Left cardiac atrium (tissue), 4 donors: ENCODE results near the gene GSTM1. TPM values are rescaled to one million over a fixed set of nuclear protein-coding genes. Genes with fewer than 3 reads are reported as not detected.
A peak's percentile ranks its signal among the peaks of the same experiment; 100 is the strongest.

ENCODE experiments used
- ATAC-seq, 2 donors: fragments of 200-7000 bp; cut with Tn5 transposase; one replicate each; pipeline ENCODE4 v1.9.1; 2020; ENCODE audit warnings: mild to moderate bottlenecking in 2 of 2, moderate library complexity in 2 of 2
- DNase-seq: peaks from one replicate; pipeline ENCODE4 v3.0.0-alpha.2; 2020
- intact Hi-C, 2 donors: fragments of 100-400 bp; cut with DNase I; formaldehyde crosslinking; loops; one replicate each; pipeline versions ENCODE4 v1.14.1 to v1.15.1; 2022 to 2023
- total RNA-seq, 2 donors: library from RNA; stranded (reverse); fragmentation: NEBNext Ultra II Directional; extraction: Animal tissue kit (Norgen Biotek cat#: 25700); gene quantifications; one replicate each; pipeline ENCODE4 v1.2.1, GENCODE V29; 2021
- donor health status: DM: no; HTN: yes; CAD: no.
- donor health status: DM: no; HTN: yes; CAD: no; lungs with severe emphysema.
- donor health status: DM: yes; HTN: yes; CAD: no.
- donor health status: Dilated cardiomyopathy.

The GSTM1 gene
- total RNA-seq, 2 donors from 2014 or later: not detected

DNA sequence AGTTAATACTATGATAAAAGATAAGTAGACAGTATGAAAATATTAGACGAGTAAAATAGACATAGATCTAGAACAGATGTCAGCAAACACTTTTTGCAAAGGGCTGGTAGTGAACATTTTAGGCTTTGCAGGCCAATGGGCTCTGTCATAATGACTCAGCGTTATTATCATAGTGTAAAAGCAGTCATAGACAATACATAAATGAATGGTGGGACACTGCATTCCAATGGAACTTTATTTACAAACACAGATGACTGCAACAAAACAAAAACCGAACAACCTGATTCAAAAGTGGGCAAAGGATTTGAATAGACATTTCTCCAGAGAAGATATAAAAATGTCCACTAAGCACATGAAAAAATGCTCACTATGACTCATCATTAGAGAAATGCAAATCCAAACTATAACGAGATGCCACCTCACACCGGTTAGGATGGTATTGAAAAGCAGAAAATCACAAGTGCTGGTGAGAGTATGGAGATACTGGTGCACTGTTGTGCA, 31.8 kb downstream of the GSTM1 start:
- intact Hi-C loops: no loop called here
- no peak for ATAC-seq
- no peak for DNase-seq

- no peak for DNase-seq
- intact Hi-C loops: loop anchor here in 1 of 2 donors (5.0 kb wide), 1 partner anchor 54 kb away; the partner anchor contains the start of gene GSTM2
- ATAC-seq: no peak
Observed at GRCh38 chr1:109721042-109721441, 33.4 kb downstream of the GSTM1 start.

DNA sequence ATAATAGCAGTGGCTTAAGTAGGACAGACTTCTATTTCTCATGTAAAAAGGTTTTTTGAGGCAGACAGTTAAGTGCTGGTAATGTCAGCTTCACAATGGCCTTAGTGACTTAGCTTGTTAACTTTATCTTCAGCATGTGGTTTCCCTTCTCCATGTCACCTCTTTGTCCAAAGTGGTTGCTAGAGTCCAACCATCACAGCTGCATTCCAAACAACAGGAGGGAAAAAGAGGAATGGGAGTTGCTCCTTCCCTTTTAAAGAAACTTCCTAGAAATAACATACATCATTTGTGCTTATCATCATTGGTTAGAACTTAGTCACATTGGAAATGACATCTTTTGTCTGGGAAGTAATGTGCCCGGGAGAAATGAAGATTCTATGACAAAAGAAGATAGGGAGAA, 34.4 kb downstream of the GSTM1 start:
- DNase-seq: no peak
- intact Hi-C loops: loop anchor here in 1 of 2 donors (5.0 kb wide), 1 partner anchor 55 kb away; the partner anchor contains the start of gene GSTM2
- ATAC-seq: no peak

GRCh38 chr1:109722908-109723691, 35.5 kb downstream of the GSTM1 start:
- intact Hi-C loops: loop anchor here in 1 of 2 donors (5.0 kb wide), 1 partner anchor 56 kb away; the partner anchor contains the start of gene GSTM2
- DNase-seq (no peak), ATAC-seq (no peak)

GRCh38 chr1:109724933-109725332, 37.3 kb downstream of the GSTM1 start:
- intact Hi-C loops: loop anchor here in 1 of 2 donors (5.0 kb wide), 1 partner anchor 58 kb away; the partner anchor contains the start of gene GSTM2
- no peak for ATAC-seq
- DNase-seq: no peak

DNA sequence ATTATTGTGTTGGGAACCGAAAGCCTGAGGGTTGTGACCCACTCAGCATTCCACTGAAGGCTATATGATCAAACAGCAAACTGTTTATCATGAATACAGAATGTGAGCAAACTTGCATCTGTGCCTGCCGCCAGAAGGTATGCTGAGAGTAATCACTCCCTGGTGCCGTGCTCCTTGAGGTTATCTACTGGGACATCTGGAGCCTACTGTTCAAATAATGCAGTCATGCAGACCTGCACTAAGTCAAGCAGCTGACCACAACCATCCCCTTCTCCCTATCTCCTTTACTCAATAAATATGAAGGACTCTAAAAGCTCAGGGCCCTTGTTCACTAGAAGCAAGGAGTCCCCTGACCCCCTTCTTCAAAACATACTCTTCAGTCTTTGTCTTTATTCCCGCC, 37.9 kb downstream of the GSTM1 start:
- DNase-seq: no peak
- ATAC-seq: no peak
- intact Hi-C loops: no loop called here

DNA sequence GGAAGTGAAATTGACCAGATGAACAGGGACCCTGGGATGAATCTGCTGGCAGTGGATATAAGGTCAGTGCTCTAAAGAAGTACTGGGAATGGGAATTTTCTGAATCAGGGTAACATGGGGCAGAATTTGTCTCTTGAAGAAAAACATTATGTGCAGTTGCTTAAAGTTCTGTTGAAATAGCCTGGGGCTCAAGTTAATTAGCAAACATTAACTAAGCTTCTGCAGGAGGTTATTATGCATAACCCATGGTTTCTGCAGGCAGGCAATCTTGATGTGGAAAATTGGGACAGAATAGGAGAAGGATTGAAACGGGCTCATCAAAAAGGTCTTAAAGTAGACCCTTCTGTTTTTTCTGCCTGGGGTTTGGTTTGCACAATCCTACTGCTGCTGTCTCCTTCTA, 38.4 kb downstream of the GSTM1 start:
- ATAC-seq: no peak
- intact Hi-C loops: no loop called here
- DNase-seq: no peak

- no peak for DNase-seq
- ATAC-seq: no peak
- intact Hi-C loops: no loop called here
Observed at GRCh38 chr1:109726728-109727373, 39.2 kb downstream of the GSTM1 start.

GRCh38 chr1:109728870-109729269, 41.3 kb downstream of the GSTM1 start:
- ATAC-seq (no peak), DNase-seq (no peak)
- intact Hi-C loops: no loop called here

DNA sequence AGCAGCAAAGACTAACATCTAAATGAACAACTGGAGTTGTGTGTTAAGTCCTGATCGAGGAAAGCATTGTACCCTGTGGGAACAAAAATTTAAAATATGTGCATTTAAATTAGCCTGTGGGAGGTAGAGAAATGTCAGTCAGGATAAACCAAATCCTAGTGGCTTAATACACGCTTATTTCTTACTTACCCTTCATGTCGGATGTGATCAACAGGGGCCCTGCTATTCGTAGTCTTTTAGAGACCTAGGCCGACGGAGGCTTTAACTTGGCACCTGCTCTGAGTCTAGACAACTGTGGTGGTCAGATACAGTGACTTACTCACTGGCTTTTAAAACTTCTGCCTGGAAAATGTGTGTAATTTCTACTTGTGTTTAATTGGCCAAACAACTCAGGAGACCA, 43.0 kb downstream of the GSTM1 start:
- DNase-seq (no peak), ATAC-seq (no peak)
- intact Hi-C loops: no loop called here

DNA sequence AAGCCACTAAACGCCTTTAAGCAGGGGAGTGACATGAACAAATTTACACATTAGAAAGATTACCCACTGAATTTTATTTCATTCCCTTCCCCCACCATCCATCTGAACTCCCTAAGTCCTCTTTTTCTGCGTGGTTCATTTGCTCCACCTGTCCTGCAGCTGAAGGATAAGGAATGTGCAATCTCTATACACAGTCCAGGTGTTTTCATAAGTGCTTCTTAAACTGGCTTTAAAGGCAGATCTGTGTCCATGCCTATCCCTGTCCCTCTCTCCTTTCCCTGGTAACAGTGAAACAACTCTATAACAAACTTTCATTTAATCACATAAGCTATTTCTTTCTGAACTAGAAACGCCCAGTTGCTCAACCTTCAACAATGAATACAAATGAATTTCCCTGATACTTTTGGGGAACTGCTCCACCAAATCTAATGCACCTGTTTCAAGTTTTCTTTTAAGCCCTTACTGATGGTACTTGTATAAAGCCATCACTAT, 44.8 kb downstream of the GSTM1 start:
- ATAC-seq (no peak), DNase-seq (no peak)
- intact Hi-C loops: no loop called here

DNA sequence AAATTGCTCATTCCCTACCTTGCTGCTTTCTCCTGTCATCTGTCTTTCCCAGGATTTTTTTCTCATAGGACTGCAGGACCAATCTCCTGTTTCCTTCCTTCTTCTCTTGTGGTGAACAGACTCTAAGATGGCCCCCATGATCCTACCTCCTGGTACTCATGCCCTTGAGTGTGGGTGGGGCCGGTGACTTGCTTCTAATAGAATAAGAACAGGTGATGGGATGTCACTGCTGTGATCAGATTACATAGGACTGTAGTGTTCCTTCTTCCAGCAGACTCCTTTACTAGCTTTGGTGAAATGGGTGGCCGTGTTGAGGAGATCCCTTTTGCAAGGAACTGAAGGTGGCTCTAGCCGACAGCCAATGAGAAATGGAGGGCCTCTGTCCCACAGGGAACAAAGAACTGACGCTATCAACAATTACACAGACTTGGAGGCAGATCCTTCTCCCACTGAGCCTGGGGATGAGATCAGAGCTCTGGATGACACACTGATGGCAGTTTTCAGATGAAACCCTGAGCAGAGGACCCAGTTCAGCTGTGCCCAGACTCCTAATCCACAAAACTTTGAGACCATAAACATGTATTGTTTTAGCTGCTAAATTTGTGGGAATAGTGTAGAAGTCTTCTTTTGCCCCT, 45.7 kb downstream of the GSTM1 start:
- ATAC-seq: no peak
- no peak for DNase-seq
- intact Hi-C loops: no loop called here

- DNase-seq: peak; percentile 83
- intact Hi-C loops: no loop called here
- peak; percentile 98 to 99 for ATAC-seq
Observed at GRCh38 chr1:109739738-109740614, 52.4 kb downstream of the GSTM1 start.

- peak; percentile 6 to 27 for ATAC-seq
- no peak for DNase-seq
- intact Hi-C loops: no loop called here
Observed at GRCh38 chr1:109740615-109741373, 53.2 kb downstream of the GSTM1 start, which contains the start of gene GSTM3. TSS of gene GSTM3 (minus strand) at chr1:109741038. CDS start at chr1:109740287, 751 bp downstream.
